GM12892 (cell line): ENCODE data around the gene CCDC24.

Experiments
- POLR2A ChIP-seq: IDR thresholded peaks from 2 replicates; pipeline ENCODE4 v1.6.1; 2011; ENCODE audit warnings: low read depth, low read length, control low read depth
- POLR2AphosphoS5 ChIP-seq: IDR thresholded peaks from 2 replicates; pipeline ENCODE4 v1.6.1; 2011; ENCODE audit warnings: low read depth, low read length, control low read depth
- TAF1 ChIP-seq: IDR thresholded peaks from 2 replicates; pipeline ENCODE4 v1.6.1; 2011; ENCODE audit warnings: low read depth, mild to moderate bottlenecking, control low read depth, low read length, borderline replicate concordance

DNA sequence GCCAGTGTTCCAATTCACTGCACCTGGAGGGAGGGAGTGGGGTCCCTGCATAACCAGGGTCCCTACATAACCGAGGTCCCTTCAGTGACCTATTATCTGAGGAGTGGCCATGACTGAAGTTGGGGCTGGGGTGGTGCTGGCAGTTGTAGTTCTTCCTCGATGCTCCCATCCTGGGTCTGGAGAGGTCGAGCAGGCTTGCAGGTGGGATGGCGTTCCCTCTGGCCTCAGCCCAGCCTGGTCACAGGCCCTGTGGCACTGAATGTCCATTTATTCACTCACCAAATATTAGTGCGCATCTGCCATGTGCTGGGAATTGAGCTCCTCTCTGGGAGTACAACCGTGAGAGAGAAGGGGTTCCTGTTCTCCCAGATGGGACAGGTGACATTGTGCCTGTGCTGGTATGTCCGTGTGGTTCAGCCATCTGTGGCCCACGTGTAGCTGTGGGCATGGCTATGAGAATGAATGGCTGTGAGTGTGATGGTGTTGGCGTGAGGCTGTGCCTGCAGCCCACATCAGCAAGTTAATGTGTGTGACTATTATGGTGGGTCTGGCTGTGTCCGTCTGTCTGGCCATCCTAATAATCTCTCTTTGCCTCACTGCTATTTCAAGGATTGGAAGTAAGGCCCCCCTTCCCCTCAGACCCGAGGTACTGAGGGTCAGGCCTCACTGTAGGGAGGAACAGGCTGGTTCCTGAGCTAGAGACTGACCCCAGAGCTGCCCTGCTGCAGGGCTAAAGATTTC lies 43.7 kb downstream of the CCDC24 start:
- no peak for TF ChIP-seq POLR2AphosphoS5
- no peak for TF ChIP-seq POLR2A
- no peak for TF ChIP-seq TAF1
